Measurements from ENCODE around the gene ARHGEF7.
"Not testable (repeated sequence)": the region's sequence is repeated elsewhere in the genome, so short reads cannot be mapped to it uniquely, and the experiment has no call there.

The ARHGEF7 gene

DNA sequence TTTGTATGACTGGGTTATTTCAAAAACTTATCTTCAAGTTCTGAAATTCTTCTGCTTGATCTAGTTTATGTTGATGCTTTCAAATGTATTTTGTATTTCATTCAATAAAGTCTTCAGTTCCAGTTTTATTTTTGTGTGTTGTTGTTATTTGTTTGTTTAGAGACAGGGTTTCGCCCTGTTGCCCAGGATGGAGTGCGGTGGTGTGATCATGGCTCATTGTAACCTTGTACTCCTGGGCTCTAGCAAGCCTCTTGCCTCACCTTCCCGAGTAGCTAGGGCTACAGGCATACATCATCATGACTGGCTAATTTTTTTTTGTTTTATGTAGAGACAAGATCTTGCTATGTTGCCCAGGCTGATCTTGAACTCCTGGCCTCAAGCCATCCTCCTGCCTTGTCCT lies 40.3 kb upstream of the ARHGEF7 start:
- TF ChIP-seq, protein P1, sequence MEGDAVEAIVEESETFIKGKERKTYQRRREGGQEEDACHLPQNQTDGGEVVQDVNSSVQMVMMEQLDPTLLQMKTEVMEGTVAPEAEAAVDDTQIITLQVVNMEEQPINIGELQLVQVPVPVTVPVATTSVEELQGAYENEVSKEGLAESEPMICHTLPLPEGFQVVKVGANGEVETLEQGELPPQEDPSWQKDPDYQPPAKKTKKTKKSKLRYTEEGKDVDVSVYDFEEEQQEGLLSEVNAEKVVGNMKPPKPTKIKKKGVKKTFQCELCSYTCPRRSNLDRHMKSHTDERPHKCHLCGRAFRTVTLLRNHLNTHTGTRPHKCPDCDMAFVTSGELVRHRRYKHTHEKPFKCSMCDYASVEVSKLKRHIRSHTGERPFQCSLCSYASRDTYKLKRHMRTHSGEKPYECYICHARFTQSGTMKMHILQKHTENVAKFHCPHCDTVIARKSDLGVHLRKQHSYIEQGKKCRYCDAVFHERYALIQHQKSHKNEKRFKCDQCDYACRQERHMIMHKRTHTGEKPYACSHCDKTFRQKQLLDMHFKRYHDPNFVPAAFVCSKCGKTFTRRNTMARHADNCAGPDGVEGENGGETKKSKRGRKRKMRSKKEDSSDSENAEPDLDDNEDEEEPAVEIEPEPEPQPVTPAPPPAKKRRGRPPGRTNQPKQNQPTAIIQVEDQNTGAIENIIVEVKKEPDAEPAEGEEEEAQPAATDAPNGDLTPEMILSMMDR (IDR thresholded peaks at IDR 0.05; ENCODE audit: low read depth, low read length): no peak
- H3K9me3 ChIP-seq: no peaks in the 10 kb centered on the region; the same call in 1 of the 2 replicates
- no peaks in the 10 kb centered on the region for H3K36me3 ChIP-seq
- no peak for DNase-seq
- peaks cover 7% of the 10 kb centered on the region for H3K27me3 ChIP-seq
- no peak overlapping the region for H3K4me3 ChIP-seq (ENCODE audit: low read depth, low read length)
- H3K4me1 ChIP-seq: no peaks in the 10 kb centered on the region

DNA sequence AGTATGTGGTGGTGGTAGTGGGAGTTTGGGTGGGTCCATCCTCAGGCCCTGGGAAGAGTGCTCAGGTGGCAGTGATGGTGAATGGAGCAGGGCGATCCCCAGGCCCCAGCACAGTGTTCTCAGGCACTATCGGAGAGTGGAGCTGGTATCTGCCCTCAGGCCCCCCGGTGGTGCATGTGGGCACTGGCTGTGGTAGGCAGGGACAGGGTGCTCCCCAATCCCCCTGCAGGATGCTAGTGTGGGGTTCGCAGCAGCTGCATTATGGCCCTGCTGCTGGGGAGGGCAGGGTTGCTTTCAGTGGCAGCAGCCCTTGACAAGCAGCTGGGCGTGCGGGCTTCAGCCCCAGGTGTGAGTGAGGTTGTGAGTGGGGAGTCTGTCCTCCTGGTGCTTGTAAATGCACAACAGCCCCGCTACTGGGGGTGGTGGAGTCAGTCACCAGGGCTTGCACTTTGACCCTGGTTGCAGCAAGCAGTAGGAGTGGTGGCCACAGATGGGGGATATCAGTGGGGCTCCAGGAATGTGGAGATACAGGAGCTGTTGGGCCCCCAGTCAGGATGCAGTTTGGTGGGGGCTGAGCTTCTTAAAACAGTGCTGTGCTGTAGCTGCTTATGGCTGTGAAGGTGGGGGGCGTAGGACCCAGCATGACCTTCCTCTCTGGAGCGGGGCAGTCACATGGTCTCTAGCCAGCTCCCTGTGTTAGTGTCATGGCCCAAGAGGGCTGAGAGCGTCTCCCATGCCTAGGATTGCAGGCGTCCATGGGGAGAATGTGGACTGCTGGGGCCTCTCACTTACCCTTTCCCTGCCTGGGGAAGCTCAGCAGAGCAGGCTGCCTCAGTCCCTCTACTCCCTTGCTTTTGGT lies 38.7 kb upstream of the ARHGEF7 start:
- Histone ChIP-seq H3K4me1 (no peaks in the 10 kb centered on the region), H3K4me3 (ENCODE audit: low read depth, low read length) (no peak overlapping the region), H3K9me3 (no peaks in the 10 kb centered on the region), H3K36me3 (no peaks in the 10 kb centered on the region), H3K27me3 (peaks cover 11% of the 10 kb centered on the region)
- DNase-seq: no peak
- TF ChIP-seq, protein P1 (IDR thresholded peaks at IDR 0.05; ENCODE audit: low read depth, low read length): no peak

DNA sequence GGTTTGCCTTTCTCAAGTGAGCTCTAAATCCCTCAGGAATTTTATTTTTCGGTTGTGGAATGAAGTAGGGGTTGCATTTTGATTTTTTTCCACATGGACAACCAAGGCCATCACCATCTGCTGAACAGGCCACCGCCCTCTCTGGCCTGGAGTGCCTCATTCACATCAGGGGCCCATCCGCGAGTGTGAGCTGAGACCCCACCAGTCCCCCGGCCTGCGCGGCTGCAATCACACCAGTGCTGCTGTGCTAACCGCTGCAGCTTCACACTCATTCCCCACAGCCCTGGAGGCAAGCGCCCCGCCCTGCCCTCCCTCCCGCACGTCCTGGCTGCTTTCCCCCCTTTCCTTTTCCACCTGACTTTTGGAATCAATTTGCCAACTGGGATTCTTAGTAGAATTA lies 35.7 kb upstream of the ARHGEF7 start:
- H3K4me3 ChIP-seq (ENCODE audit: low read depth, low read length): no peak overlapping the region
- TF ChIP-seq, protein P1 (IDR thresholded peaks at IDR 0.05; ENCODE audit: low read depth, low read length): no peak
- H3K4me1 ChIP-seq: no peaks in the 10 kb centered on the region
- H3K9me3 ChIP-seq: no peaks in the 10 kb centered on the region
- no peaks in the 10 kb centered on the region for H3K36me3 ChIP-seq
- H3K27me3 ChIP-seq: peaks cover 11% of the 10 kb centered on the region
- no peak for DNase-seq

DNA sequence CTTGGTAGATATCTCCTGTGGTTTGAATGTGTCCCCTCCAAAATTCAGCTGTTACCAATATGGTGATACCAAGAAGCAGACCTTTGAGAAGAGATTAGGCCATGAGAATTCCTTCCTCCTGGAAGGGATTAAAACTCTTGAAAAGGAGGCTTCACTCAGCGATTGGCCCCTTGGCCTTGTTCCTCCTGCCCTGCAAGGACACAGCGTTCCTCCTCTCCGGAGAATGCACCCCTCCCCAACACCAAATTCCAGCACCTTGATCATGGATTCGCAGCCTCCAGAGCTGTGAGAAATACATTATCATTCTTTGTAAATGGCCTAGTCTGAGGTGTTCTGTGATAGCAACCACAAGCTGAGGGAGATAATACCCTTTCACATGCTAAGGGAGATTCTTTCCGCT lies 34.5 kb upstream of the ARHGEF7 start:
- TF ChIP-seq, protein P1 (IDR thresholded peaks at IDR 0.05; ENCODE audit: low read depth, low read length): no peak
- no peaks in the 10 kb centered on the region for H3K36me3 ChIP-seq
- H3K4me1 ChIP-seq: no peaks in the 10 kb centered on the region
- no peak overlapping the region for H3K4me3 ChIP-seq (ENCODE audit: low read depth, low read length)
- no peaks in the 10 kb centered on the region for H3K9me3 ChIP-seq
- H3K27me3 ChIP-seq: peaks cover 11% of the 10 kb centered on the region
- no peak for DNase-seq

DNA sequence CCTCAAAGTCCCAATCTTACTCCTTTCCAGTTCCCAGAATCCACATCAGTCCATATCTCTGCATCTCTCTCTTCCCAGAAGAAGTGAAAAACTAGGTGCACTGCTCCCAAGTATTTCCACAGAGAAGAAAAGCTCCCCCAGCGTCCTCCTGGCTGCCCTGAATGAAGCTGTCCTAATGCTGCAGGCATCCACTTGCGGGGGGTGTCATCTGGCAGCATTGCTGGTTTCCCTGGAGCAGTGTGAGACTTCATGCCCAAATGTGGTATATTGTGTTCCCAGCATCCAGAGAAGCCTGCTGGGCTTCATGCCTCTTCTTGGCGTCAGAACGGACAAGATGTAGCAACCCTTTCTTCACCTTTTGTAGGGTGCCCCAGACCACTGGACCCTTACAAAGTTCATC lies 32.9 kb upstream of the ARHGEF7 start:
- H3K4me3 ChIP-seq (ENCODE audit: low read depth, low read length): no peak overlapping the region
- no peak for DNase-seq
- no peaks in the 10 kb centered on the region for H3K9me3 ChIP-seq
- H3K4me1 ChIP-seq: no peaks in the 10 kb centered on the region
- H3K27me3 ChIP-seq: peaks cover 14% of the 10 kb centered on the region
- TF ChIP-seq, protein P1 (IDR thresholded peaks at IDR 0.05; ENCODE audit: low read depth, low read length): no peak
- H3K36me3 ChIP-seq: no peaks in the 10 kb centered on the region

DNA sequence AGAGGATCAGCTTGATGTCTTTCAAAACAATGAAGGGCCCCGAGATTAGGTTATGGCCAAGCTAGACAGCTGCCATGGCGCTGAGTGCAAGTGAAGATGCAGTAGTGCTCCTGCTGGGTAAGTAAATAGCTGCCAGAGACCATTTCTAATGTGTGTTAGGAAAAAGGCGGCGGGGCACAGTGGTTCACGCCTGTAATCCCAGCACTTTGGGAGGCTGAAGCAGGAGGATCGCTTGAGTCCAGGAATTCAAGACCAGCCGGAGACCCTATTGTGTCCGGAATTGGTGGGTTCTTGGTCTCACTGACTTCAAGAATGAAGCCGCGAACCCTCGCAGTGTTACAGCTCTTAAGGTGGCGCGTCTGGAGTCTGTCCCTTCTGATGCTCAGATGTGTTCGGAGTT lies 32.3 kb upstream of the ARHGEF7 start:
- not testable (repeated sequence) for H3K9me3 ChIP-seq

DNA sequence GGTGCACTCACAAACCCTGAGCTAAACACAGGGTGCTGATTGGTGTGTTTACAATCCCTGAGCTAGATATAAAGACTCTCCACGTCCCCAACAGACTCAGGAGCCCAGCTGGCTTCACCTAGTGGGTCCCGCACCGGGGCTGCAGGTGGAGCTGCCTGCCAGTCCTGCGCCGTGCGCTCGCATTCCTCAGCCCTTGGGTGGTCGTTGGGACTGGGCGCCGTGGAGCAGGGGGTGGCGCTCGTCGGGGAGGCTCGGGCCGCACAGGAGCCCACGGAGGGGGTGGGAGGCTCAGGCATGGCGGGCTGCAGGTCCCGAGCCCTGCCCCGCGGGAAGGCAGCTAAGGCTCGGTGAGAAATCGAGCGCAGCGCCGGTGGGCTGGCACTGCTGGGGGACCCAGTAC lies 31.4 kb upstream of the ARHGEF7 start:
- DNase-seq; H3K36me3 ChIP-seq; H3K4me3 ChIP-seq (ENCODE audit: low read depth, low read length); H3K9me3 ChIP-seq; H3K4me1 ChIP-seq: not testable (repeated sequence)
- peaks cover 13% of the 10 kb centered on the region for H3K27me3 ChIP-seq

More for the DNA sequence above, 32.3 kb upstream of the ARHGEF7 start:
- not testable (repeated sequence) for H3K4me1 ChIP-seq; H3K36me3 ChIP-seq; H3K4me3 ChIP-seq (ENCODE audit: low read depth, low read length); DNase-seq
- peaks cover 14% of the 10 kb centered on the region for H3K27me3 ChIP-seq

Data from BE2C (cell line).